Peyer's patch (tissue), 4 donors: ENCODE results near the gene JAM3.

Experiments
- CTCF ChIP-seq, 6 experiments: fragments of 450-650 bp in 4 of 6; fragments of 200-600 bp in 2 of 6; sonication (generic) in 1 of 6; IDR thresholded peaks; one replicate each; pipeline ENCODE4 v1.5.1; 2017 to 2019; ENCODE audit warnings: antibody characterized with exemption in 6 of 6, mild to moderate bottlenecking in 3 of 6, moderate library complexity in 1 of 6
- POLR2A ChIP-seq, 2 donors: fragments of 450-650 bp; IDR thresholded peaks; one replicate each; pipeline ENCODE4 v1.5.1; 2017; ENCODE audit warnings: antibody characterized with exemption in 2 of 2, mild to moderate bottlenecking in 2 of 2, moderate library complexity in 2 of 2

- TF ChIP-seq CTCF (IDR thresholded peaks at IDR 0.05) (no peak), POLR2A (IDR thresholded peaks at IDR 0.05) (no peak)
Measured at GRCh38 chr11:134118006-134118405, 49.1 kb downstream of the JAM3 start.
